Measurements from ENCODE around the gene DRAXIN. TPM values are rescaled to one million over a fixed set of nuclear protein-coding genes. Genes with fewer than 3 reads are reported as not detected.

The DRAXIN gene
- total RNA-seq, 1 donor from 2014 or later = 0.09 TPM

DNA sequence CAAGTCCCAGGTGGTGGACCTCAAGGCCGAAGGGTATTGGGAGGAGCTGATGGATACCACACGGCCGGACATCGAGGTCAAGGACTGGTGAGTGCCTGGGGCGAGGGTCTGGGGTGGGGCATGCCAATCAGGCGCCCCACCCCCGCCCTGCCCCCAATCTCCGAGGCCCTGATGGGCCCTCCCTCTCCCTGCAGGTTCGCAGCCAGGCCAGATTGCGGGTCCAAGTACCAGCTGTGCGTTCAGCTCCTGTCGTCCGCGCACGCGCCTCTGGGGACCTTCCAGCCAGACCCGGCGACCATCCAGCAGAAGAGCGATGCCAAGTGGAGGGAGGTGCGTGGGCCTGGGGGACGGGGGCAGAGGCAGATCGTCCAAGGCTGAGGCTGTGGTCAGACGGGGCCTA is 33.0 kb upstream of the DRAXIN start:
- H3K27ac ChIP-seq = no peak overlapping the region
- DNase-seq (no peak), ATAC-seq (no peak)
- peaks cover 12% of the 10 kb centered on the region for H3K36me3 ChIP-seq
- no peak overlapping the region for H3K4me3 ChIP-seq
- peaks cover 10% of the 10 kb centered on the region for H3K4me1 ChIP-seq
- no peaks in the 10 kb centered on the region for H3K9me3 ChIP-seq
- intact Hi-C loops (cut with DNase I) = no loop called here
- TF ChIP-seq CTCF (IDR thresholded peaks at IDR 0.05) = no peak
- H3K27me3 ChIP-seq = no peaks in the 10 kb centered on the region

GRCh38 chr1:11659748-11660147 is 31.8 kb upstream of the DRAXIN start:
- intact Hi-C loops (cut with DNase I) = no loop called here
- DNase-seq = no peak
- H3K27ac ChIP-seq = no peak overlapping the region
- peaks cover 12% of the 10 kb centered on the region for H3K36me3 ChIP-seq
- TF ChIP-seq CTCF (IDR thresholded peaks at IDR 0.05) = no peak
- H3K27me3 ChIP-seq = no peaks in the 10 kb centered on the region
- no peak overlapping the region for H3K4me3 ChIP-seq
- H3K9me3 ChIP-seq = no peaks in the 10 kb centered on the region
- no peak for ATAC-seq
- peaks cover 10% of the 10 kb centered on the region for H3K4me1 ChIP-seq

DNA sequence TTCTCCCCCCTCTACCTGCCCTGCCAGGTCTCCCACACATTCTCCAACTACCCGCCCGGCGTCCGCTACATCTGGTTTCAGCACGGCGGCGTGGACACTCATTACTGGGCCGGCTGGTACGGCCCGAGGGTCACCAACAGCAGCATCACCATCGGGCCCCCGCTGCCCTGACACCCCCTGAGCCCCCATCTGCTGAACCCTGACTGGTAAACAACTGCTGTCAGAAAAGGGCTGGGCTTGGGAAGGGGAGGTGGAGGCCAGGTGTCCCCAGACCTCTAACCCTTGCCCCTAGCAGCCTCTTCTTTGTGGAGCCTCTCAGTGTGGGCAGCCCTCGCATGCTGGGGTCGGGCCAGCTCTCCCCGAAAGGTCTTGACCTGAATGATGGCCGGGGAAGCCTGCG is 30.4 kb upstream of the DRAXIN start:
- H3K4me1 ChIP-seq = no peaks in the 10 kb centered on the region
- no peaks in the 10 kb centered on the region for H3K27me3 ChIP-seq
- intact Hi-C loops (cut with DNase I) = no loop called here
- TF ChIP-seq CTCF (IDR thresholded peaks at IDR 0.05) = no peak
- H3K36me3 ChIP-seq = peaks cover 12% of the 10 kb centered on the region
- ATAC-seq (no peak), DNase-seq (no peak)
- H3K9me3 ChIP-seq = no peaks in the 10 kb centered on the region
- H3K27ac ChIP-seq = no peak overlapping the region
- H3K4me3 ChIP-seq = no peak overlapping the region

GRCh38 chr1:11664336-11665065 is 27.0 kb upstream of the DRAXIN start:
- peak overlapping the region; percentile 80 for H3K27ac ChIP-seq
- peak overlapping the region; percentile 63 for H3K4me3 ChIP-seq
- DNase-seq = peak; percentile 84
- peaks cover 5% of the 10 kb centered on the region for H3K4me1 ChIP-seq
- no peaks in the 10 kb centered on the region for H3K27me3 ChIP-seq
- H3K9me3 ChIP-seq = no peaks in the 10 kb centered on the region
- intact Hi-C loops (cut with DNase I) = no loop called here
- no peak for TF ChIP-seq CTCF (IDR thresholded peaks at IDR 0.05)
- peaks cover 6% of the 10 kb centered on the region for H3K36me3 ChIP-seq
- ATAC-seq = peak; percentile 66

- Histone ChIP-seq H3K9me3 (no peaks in the 10 kb centered on the region), H3K36me3 (peaks cover 15% of the 10 kb centered on the region), H3K27me3 (no peaks in the 10 kb centered on the region), H3K4me1 (peaks cover 9% of the 10 kb centered on the region), H3K27ac (no peak overlapping the region), H3K4me3 (no peak overlapping the region)
- intact Hi-C loops (cut with DNase I) = no loop called here
- ATAC-seq (no peak), DNase-seq (no peak)
- TF ChIP-seq CTCF (IDR thresholded peaks at IDR 0.05) = no peak
These were observed 23.0 kb upstream of the DRAXIN start for GRCh38 chr1:11668516-11668915.

GRCh38 chr1:11670747-11671146 is 20.8 kb upstream of the DRAXIN start:
- no peak for ATAC-seq
- TF ChIP-seq CTCF (IDR thresholded peaks at IDR 0.05) = no peak
- H3K27me3 ChIP-seq = no peaks in the 10 kb centered on the region
- intact Hi-C loops (cut with DNase I) = no loop called here
- H3K9me3 ChIP-seq = no peaks in the 10 kb centered on the region
- DNase-seq = no peak
- H3K4me1 ChIP-seq = peaks cover 9% of the 10 kb centered on the region
- no peak overlapping the region for H3K4me3 ChIP-seq
- no peak overlapping the region for H3K27ac ChIP-seq
- peaks cover 29% of the 10 kb centered on the region for H3K36me3 ChIP-seq
